Choroid plexus epithelial cell (primary cell): ENCODE measurements around the gene GULP1.

ENCODE experiments used
- DNase-seq: peaks from one replicate; pipeline ENCODE4 v3.0.0-alpha.2; 2010; ENCODE audit warnings: low read depth
- H3K4me3 ChIP-seq: 2 replicates; pipeline ENCODE4 v1.5.1; 2011; ENCODE audit warnings: low read depth, mild to moderate bottlenecking, control low read depth, low read length, moderate library complexity
- CTCF ChIP-seq: conservative IDR thresholded peaks from 2 replicates; pipeline ENCODE4 v1.5.1; 2011; ENCODE audit warnings: low read depth, mild to moderate bottlenecking, control low read depth, inconsistent platforms, low read length, moderate library complexity

The GULP1 gene

GRCh38 chr2:188364033-188364630 lies 72.5 kb downstream of the GULP1 start:
- no peak for DNase-seq
- H3K4me3 ChIP-seq: no peak overlapping the region
- no peak for TF ChIP-seq CTCF

- no peak overlapping the region for H3K4me3 ChIP-seq
- no peak for DNase-seq
- TF ChIP-seq CTCF: no peak
Measured at GRCh38 chr2:188365058-188365641, 73.5 kb downstream of the GULP1 start.

GRCh38 chr2:188367164-188367563 lies 75.5 kb downstream of the GULP1 start:
- DNase-seq: peak; percentile 1
- TF ChIP-seq CTCF: no peak
- no peak overlapping the region for H3K4me3 ChIP-seq

GRCh38 chr2:188369365-188369764 lies 77.7 kb downstream of the GULP1 start:
- no peak overlapping the region for H3K4me3 ChIP-seq
- TF ChIP-seq CTCF: peak; percentile 83
- DNase-seq: peak; percentile 84

GRCh38 chr2:188378371-188378950 lies 86.8 kb downstream of the GULP1 start:
- TF ChIP-seq CTCF: no peak
- peak; percentile 19 for DNase-seq
- H3K4me3 ChIP-seq: no peak overlapping the region

GRCh38 chr2:188379748-188380147 lies 88.1 kb downstream of the GULP1 start:
- no peak for TF ChIP-seq CTCF
- no peak for DNase-seq
- H3K4me3 ChIP-seq: no peak overlapping the region

GRCh38 chr2:188380280-188380679 lies 88.6 kb downstream of the GULP1 start:
- no peak for TF ChIP-seq CTCF
- H3K4me3 ChIP-seq: no peak overlapping the region
- DNase-seq: no peak
